ENCODE measurements around the gene B4GALT2.

The B4GALT2 gene

GRCh38 chr1:44040418-44040817, 61.4 kb downstream of the B4GALT2 start:
- Histone ChIP-seq H3K23ac (ENCODE audit: low read length) (no peak overlapping the region), H3K9ac (ENCODE audit: low read length) (no peak overlapping the region), H3K36me3 (ENCODE audit: control insufficient read depth, insufficient read depth, low read length) (no peaks in the 10 kb centered on the region), H4K8ac (ENCODE audit: low read depth, low read length) (no peak overlapping the region), H3K4me3 (ENCODE audit: low read length) (no peak overlapping the region), H3K56ac (ENCODE audit: low read length) (no peak overlapping the region), H2AK5ac (ENCODE audit: low read length) (no peak overlapping the region), H3K4me2 (ENCODE audit: low read length) (no peak overlapping the region), H2BK120ac (ENCODE audit: low read depth, low read length) (no peak overlapping the region), H2BK15ac (replicated peaks; ENCODE audit: low read depth) (no peak overlapping the region), H3K79me1 (ENCODE audit: low read length) (no peaks in the 10 kb centered on the region), H4K5ac (ENCODE audit: low read length) (no peak overlapping the region), H3K4ac (ENCODE audit: low read depth, low read length) (no peak overlapping the region), H3K18ac (ENCODE audit: low read length) (no peak overlapping the region), H3K27me3 (ENCODE audit: insufficient read depth, low read length, poor library complexity) (no peaks in the 10 kb centered on the region), H3K27ac (ENCODE audit: low read depth, low read length) (no peak overlapping the region), H3K4me1 (ENCODE audit: control insufficient read depth, low read depth, low read length) (peaks cover 5% of the 10 kb centered on the region), H2BK5ac (ENCODE audit: low read length) (no peak overlapping the region), H3K79me2 (ENCODE audit: control insufficient read depth, insufficient read depth, low read length) (no peaks in the 10 kb centered on the region)
- WGBS (ENCODE audit: extremely low coverage, insufficient coverage, low lambda C conversion rate), result no CpG with 5 or more reads among the region's 2 CpGs
- DNase-seq, result no peak
